WERI-Rb-1 (cell line): ENCODE data around the gene GSTK1.

ENCODE experiments used
- DNase-seq: peaks from one replicate; pipeline ENCODE4 v3.0.0-alpha.2; 2020
- H3K27ac ChIP-seq: fragments of 250-450 bp; sonication (Bioruptor Pico); 2 replicates; pipeline ENCODE4 v1.5.1; 2020; ENCODE audit warnings: mild to moderate bottlenecking, moderate library complexity
- H3K27me3 ChIP-seq: fragments of 250-450 bp; sonication (Bioruptor Pico); 2 replicates; pipeline ENCODE4 v1.5.1; 2021; ENCODE audit warnings: mild to moderate bottlenecking, low read depth, moderate library complexity; ENCODE audit not compliant: insufficient read depth, severe bottlenecking
- H3K36me3 ChIP-seq: fragments of 250-450 bp; sonication (Bioruptor Pico); 2 replicates; pipeline ENCODE4 v1.5.1; 2020; ENCODE audit warnings: mild to moderate bottlenecking, moderate library complexity
- H3K4me3 ChIP-seq: 2 replicates; pipeline ENCODE4 v1.5.1; 2011; ENCODE audit warnings: low read depth, mild to moderate bottlenecking, control low read depth, low read length
- H3K9me3 ChIP-seq: fragments of 250-450 bp; sonication (Bioruptor Pico); 2 replicates; pipeline ENCODE4 v1.5.1; 2021; ENCODE audit warnings: mild to moderate bottlenecking, moderate library complexity; ENCODE audit not compliant: severe bottlenecking
- CTCF ChIP-seq: IDR thresholded peaks from 2 replicates; pipeline ENCODE4 v1.5.1; 2011; ENCODE audit warnings: low read depth, mild to moderate bottlenecking, control low read depth, inconsistent platforms, low read length

Gene GSTK1

GRCh38 chr7:143296686-143297085 is 33.4 kb downstream of the GSTK1 start:
- Histone ChIP-seq H3K27me3 (no peaks in the 10 kb centered on the region), H3K36me3 (peaks cover 94% of the 10 kb centered on the region)

GRCh38 chr7:143299346-143299745 is 36.1 kb downstream of the GSTK1 start:
- Histone ChIP-seq H3K9me3 (no peaks in the 10 kb centered on the region), H3K36me3 (peaks cover 93% of the 10 kb centered on the region), H3K4me3 (no peak overlapping the region), H3K27me3 (no peaks in the 10 kb centered on the region), H3K27ac (no peak overlapping the region)
- TF ChIP-seq CTCF, result no peak
- no peak for DNase-seq

More at GRCh38 chr7:143296686-143297085, 33.4 kb downstream of the GSTK1 start:
- Histone ChIP-seq H3K27ac (no peak overlapping the region), H3K9me3 (no peaks in the 10 kb centered on the region), H3K4me3 (no peak overlapping the region)
- TF ChIP-seq CTCF, result no peak
- DNase-seq, result no peak

- H3K27ac ChIP-seq, result no peak overlapping the region
- peaks cover 93% of the 10 kb centered on the region for H3K36me3 ChIP-seq
- H3K4me3 ChIP-seq, result no peak overlapping the region
- no peaks in the 10 kb centered on the region for H3K27me3 ChIP-seq
- peak; percentile 58 for DNase-seq
- TF ChIP-seq CTCF, result peak; percentile 85
- no peaks in the 10 kb centered on the region for H3K9me3 ChIP-seq
Measured at GRCh38 chr7:143299840-143300239, 36.6 kb downstream of the GSTK1 start.

GRCh38 chr7:143300959-143301935 is 38.0 kb downstream of the GSTK1 start:
- Histone ChIP-seq H3K27ac (no peak overlapping the region), H3K4me3 (no peak overlapping the region), H3K9me3 (no peaks in the 10 kb centered on the region), H3K36me3 (peaks cover 93% of the 10 kb centered on the region), H3K27me3 (no peaks in the 10 kb centered on the region)
- no peak for TF ChIP-seq CTCF
- no peak for DNase-seq

- TF ChIP-seq CTCF, result no peak
- DNase-seq, result no peak
- Histone ChIP-seq H3K36me3 (peaks cover 91% of the 10 kb centered on the region), H3K27me3 (no peaks in the 10 kb centered on the region), H3K9me3 (no peaks in the 10 kb centered on the region), H3K27ac (no peak overlapping the region), H3K4me3 (no peak overlapping the region)
Measured at GRCh38 chr7:143303733-143304132, 40.5 kb downstream of the GSTK1 start.
